Dendritic cell treated with granulocyte-macrophage colony-stimulating factor and Interleukin-4, amounts not matched to agents 40 ng/mL and 50 ng/mL, for 4 days (primary cell): ENCODE data around the gene HSD17B8.

Experiments used
- H3K27ac Mint-ChIP-seq: one replicate; pipeline ENCODE4 v1.8.0; 2022; ENCODE audit warnings: mild to moderate bottlenecking, mixed read lengths
- H3K27me3 Mint-ChIP-seq: one replicate; pipeline ENCODE4 v1.8.0; 2022; ENCODE audit warnings: mild to moderate bottlenecking, mixed read lengths
- H3K36me3 Mint-ChIP-seq: one replicate; pipeline ENCODE4 v1.8.0; 2022; ENCODE audit warnings: low read depth, mixed read lengths
- H3K4me1 Mint-ChIP-seq: one replicate; pipeline ENCODE4 v1.8.0; 2022; ENCODE audit warnings: low read depth, mixed read lengths
- H3K4me3 Mint-ChIP-seq: one replicate; pipeline ENCODE4 v1.8.0; 2022; ENCODE audit warnings: mild to moderate bottlenecking, moderate library complexity, mixed read lengths
- H3K9me3 Mint-ChIP-seq: one replicate; pipeline ENCODE4 v1.8.0; 2022; ENCODE audit warnings: mixed read lengths
- intact Hi-C: fragments of 100-400 bp; cut with micrococcal nuclease; formaldehyde crosslinking; loops from one replicate; pipeline ENCODE4 v1.15.0; 2022

HSD17B8 gene

GRCh38 chr6:33167374-33168283 is 36.8 kb upstream of the HSD17B8 start:
- H3K4me3 Mint-ChIP-seq, result no peak overlapping the region
- H3K27ac Mint-ChIP-seq, result no peak overlapping the region
- H3K36me3 Mint-ChIP-seq, result no peaks in the 10 kb centered on the region
- H3K27me3 Mint-ChIP-seq, result peaks cover 35% of the 10 kb centered on the region
- no peaks in the 10 kb centered on the region for H3K9me3 Mint-ChIP-seq
- peaks cover 27% of the 10 kb centered on the region for H3K4me1 Mint-ChIP-seq
- intact Hi-C loops, result no loop called here

DNA sequence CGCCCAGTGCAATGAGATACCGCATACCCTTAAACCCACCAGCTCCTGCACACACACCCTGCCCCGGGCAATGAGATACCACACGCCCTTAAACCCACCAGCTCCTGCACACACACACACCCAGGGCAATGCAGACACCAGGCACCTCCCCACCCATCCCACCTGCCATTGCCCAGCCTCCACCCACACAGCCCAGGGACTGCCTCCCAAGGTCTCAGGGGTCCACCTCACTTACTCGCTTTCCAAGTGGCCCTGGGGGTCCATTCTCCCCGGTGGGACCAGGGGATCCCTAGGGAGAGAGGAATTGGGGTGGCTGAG is 36.2 kb upstream of the HSD17B8 start:
- Mint-ChIP-seq H3K9me3 (no peaks in the 10 kb centered on the region), H3K27me3 (peaks cover 41% of the 10 kb centered on the region), H3K4me1 (peaks cover 27% of the 10 kb centered on the region), H3K27ac (no peak overlapping the region), H3K36me3 (no peaks in the 10 kb centered on the region), H3K4me3 (no peak overlapping the region)
- intact Hi-C loops, result no loop called here

- no peak overlapping the region for H3K4me3 Mint-ChIP-seq
- H3K27ac Mint-ChIP-seq, result peak overlapping the region; percentile 26
- H3K4me1 Mint-ChIP-seq, result peaks cover 27% of the 10 kb centered on the region
- H3K9me3 Mint-ChIP-seq, result no peaks in the 10 kb centered on the region
- intact Hi-C loops, result no loop called here
- H3K36me3 Mint-ChIP-seq, result no peaks in the 10 kb centered on the region
- peaks cover 45% of the 10 kb centered on the region for H3K27me3 Mint-ChIP-seq
These were observed 35.8 kb upstream of the HSD17B8 start for GRCh38 chr6:33168639-33169038.

DNA sequence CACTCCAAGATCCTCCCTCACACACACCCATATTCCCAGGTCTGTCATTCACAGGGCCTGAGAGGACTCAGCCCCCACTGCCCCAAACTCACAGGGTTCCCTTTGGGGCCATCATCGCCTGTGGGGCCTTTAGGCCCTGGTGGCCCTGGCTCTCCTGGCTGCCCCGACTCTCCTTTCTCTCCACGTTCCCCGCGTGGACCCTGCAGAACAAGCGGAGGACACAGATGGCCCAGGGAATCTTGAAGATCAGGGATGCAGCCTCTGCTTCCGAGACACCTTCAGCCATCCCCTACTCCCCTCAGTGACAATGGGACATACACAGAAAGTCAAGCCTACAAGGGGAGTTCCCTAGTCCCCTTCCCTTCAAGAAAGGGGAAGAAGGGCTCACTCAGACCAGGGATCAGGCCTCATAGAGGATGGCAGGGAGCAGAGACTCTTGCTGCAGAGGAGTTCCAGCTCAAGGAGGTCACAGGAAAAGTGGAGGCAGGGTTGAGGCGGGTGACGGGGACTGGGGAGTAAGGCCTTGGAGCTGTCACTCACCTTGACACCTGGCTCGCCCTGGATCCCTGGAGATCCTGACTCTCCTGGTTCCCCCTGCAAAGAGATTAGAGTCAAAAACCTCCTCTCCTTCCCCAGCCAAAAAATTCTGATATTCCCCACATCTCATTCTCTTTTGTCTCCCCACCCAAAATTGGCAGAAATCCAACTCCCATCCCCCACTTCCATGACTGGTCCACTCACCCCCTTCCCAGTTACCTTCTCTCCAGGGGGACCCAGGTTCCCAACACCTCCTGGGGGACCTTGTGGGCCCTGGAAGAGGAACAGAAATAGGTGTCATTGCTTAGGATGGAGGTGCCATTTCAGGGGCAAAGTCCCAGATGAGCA is 34.9 kb upstream of the HSD17B8 start:
- Mint-ChIP-seq H3K27me3 (peaks cover 40% of the 10 kb centered on the region), H3K4me3 (no peak overlapping the region), H3K27ac (peak overlapping the region; percentile 26), H3K36me3 (no peaks in the 10 kb centered on the region), H3K9me3 (no peaks in the 10 kb centered on the region), H3K4me1 (peaks cover 27% of the 10 kb centered on the region)
- intact Hi-C loops, result no loop called here

DNA sequence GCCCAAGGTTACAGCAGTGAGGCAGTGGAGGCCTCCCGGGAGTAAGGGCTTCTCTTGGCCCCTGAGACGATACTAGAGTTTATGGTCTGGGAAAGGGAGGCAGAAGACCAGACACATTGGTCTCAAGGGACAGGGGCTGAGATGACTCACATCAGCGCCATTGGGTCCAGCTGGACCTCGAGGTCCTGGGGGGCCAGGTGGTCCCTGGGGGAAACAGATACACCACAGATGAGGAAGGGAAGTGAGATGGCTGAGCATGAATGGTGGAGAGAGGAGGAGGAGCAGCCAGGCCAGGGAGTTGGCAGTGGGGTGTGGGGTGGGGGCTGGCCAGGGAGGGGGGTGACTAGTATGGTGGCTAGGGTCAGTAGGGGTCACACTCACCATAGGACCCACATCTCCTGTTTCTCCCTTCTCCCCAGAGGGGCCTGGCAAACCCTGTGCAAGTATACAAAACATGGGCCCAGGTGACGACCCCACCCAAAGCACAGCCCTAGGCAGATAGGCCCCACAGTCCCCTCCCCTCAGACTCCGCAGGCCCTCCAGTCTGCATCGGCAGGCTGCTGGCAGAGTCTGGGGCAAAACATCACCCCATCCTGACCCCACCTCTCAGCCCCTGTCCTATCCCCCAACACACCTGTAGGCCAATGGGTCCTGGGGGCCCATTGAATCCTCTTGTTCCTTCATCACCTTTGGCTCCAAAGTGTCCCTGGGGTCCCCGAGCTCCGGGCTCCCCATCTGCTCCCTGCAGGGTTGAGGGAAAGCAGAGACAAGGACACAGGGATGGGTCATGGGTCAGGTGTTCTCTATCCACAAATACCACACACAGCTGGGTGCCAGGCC is 34.1 kb upstream of the HSD17B8 start:
- no peaks in the 10 kb centered on the region for H3K9me3 Mint-ChIP-seq
- H3K4me1 Mint-ChIP-seq, result peaks cover 27% of the 10 kb centered on the region
- H3K27ac Mint-ChIP-seq, result no peak overlapping the region
- H3K27me3 Mint-ChIP-seq, result peaks cover 45% of the 10 kb centered on the region
- intact Hi-C loops, result no loop called here
- H3K4me3 Mint-ChIP-seq, result no peak overlapping the region
- no peaks in the 10 kb centered on the region for H3K36me3 Mint-ChIP-seq

DNA sequence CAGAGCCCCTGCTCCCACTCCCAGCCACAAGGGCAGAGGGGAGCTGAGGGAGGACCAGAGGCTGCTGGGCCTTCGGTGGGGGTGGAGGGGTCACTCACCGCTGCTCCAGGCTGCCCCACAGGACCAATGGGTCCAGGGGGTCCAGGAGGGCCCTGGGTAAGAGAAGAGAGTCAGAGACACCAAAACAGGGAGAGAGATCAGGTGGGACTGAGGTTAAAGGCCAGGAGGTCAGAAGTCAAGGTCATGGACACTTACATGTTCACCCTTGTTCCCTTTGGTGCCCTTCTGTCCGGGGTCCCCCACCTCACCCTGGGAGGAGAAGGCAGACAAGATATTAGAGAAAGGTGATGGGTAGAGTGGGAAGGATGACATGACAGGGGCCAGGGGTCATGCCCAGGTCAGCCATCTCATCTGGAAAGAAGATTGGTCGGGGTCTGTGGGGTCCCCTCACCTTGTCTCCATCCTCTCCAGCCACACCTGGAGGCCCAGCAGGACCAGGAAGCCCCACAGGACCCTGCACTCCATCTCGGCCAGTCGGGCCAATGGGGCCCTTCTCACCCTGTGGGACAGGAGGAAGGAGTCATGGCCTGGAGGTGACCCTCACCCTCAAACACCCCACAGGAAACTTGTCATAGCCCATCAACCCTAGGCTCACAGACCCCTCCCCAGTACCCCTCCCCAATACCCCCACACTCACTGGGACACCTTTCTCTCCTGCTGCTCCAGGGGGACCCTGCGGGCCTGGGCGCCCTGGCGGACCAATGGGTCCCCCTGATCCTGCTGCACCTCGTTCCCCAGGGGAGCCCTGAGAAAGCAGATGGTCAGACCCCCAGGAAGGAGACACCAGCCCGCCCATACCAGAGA is 33.2 kb upstream of the HSD17B8 start:
- Mint-ChIP-seq H3K36me3 (no peaks in the 10 kb centered on the region), H3K9me3 (no peaks in the 10 kb centered on the region), H3K27ac (no peak overlapping the region), H3K27me3 (peaks cover 44% of the 10 kb centered on the region), H3K4me3 (no peak overlapping the region), H3K4me1 (peaks cover 20% of the 10 kb centered on the region)
- intact Hi-C loops, result no loop called here

- Mint-ChIP-seq H3K27me3 (peaks cover 45% of the 10 kb centered on the region), H3K4me3 (no peak overlapping the region), H3K9me3 (no peaks in the 10 kb centered on the region), H3K27ac (peak overlapping the region; percentile 28), H3K4me1 (peaks cover 19% of the 10 kb centered on the region), H3K36me3 (no peaks in the 10 kb centered on the region)
- intact Hi-C loops, result loop anchor here (2.0 kb wide), 1 partner anchor 53 kb away; no protein-coding TSS in a partner anchor
These were observed 32.4 kb upstream of the HSD17B8 start for GRCh38 chr6:33171880-33172687.

DNA sequence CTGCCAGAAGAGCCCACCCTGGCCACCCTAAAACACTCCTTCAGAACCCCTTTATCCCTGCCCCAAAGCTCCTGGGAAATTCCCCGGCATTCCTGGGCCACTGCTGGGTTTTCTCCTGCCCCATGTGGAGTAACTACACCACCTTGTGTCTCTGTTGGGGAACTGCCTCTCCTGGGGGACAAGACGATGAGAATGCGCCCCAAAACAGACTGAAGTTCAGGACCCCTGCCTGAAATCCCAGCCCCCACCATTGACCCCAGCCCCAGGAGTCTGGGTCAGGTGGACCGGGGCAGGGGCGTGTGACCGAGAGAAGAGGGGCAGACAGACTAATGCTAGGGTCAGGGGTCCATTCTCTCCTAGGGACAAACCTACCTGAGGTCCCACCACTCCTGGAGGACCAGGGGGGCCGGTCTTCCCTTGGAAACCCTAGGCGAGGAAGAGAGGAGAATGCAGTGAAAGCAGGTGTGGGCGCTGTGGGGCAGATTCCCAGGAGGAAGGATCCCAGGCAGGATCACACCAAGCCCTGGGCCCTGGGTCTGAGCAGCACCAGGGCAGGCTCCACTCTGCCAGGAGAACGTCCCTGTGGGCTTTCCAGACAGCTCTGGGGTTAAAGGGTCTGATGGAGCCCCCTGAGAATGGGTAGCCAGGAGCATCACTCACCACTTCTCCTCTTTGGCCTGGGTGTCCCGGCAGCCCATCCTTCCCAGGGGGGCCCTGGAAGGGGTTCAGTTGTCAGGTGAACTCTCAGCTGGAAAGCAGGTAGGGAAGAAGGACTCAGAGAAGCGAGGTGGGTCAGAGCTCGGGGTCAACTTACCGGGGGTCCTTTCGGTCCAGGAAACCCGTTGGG is 31.5 kb upstream of the HSD17B8 start:
- intact Hi-C loops, result loop anchor here (2.0 kb wide), 1 partner anchor 54 kb away; no protein-coding TSS in a partner anchor
- H3K27ac Mint-ChIP-seq, result peak overlapping the region; percentile 28
- H3K4me3 Mint-ChIP-seq, result no peak overlapping the region
- H3K36me3 Mint-ChIP-seq, result no peaks in the 10 kb centered on the region
- H3K27me3 Mint-ChIP-seq, result peaks cover 47% of the 10 kb centered on the region
- H3K4me1 Mint-ChIP-seq, result peaks cover 19% of the 10 kb centered on the region
- no peaks in the 10 kb centered on the region for H3K9me3 Mint-ChIP-seq

GRCh38 chr6:33173535-33174180 is 30.8 kb upstream of the HSD17B8 start:
- H3K4me1 Mint-ChIP-seq, result peaks cover 19% of the 10 kb centered on the region
- H3K36me3 Mint-ChIP-seq, result no peaks in the 10 kb centered on the region
- intact Hi-C loops, result loop anchor here (2.0 kb wide), 1 partner anchor 55 kb away; no protein-coding TSS in a partner anchor
- no peak overlapping the region for H3K4me3 Mint-ChIP-seq
- peaks cover 50% of the 10 kb centered on the region for H3K27me3 Mint-ChIP-seq
- no peaks in the 10 kb centered on the region for H3K9me3 Mint-ChIP-seq
- no peak overlapping the region for H3K27ac Mint-ChIP-seq

DNA sequence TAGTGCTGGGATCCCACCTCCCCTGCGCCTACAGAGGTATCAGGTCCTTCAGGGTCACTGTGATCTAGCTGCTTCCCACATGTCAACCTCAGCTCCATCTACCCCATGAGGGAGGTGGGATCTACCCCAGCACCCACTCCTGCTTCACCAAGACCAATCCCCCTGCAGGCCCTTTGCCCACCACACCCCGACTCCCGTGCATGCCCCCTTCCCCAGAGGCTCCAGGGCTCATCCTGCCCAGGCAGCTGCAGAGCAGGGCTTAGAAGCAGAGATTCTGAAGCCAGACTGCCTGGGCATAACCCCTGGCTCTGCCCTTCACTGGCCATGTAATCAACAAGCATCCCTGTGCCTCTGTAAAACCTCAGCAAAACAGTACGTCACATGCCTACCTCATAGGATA is 29.7 kb upstream of the HSD17B8 start:
- Mint-ChIP-seq H3K27me3 (peaks cover 50% of the 10 kb centered on the region), H3K4me1 (peaks cover 11% of the 10 kb centered on the region), H3K9me3 (no peaks in the 10 kb centered on the region), H3K27ac (no peak overlapping the region), H3K36me3 (no peaks in the 10 kb centered on the region), H3K4me3 (no peak overlapping the region)
- intact Hi-C loops, result no loop called here

- no peaks in the 10 kb centered on the region for H3K9me3 Mint-ChIP-seq
- no peaks in the 10 kb centered on the region for H3K36me3 Mint-ChIP-seq
- peaks cover 51% of the 10 kb centered on the region for H3K27me3 Mint-ChIP-seq
- intact Hi-C loops, result no loop called here
- H3K27ac Mint-ChIP-seq, result no peak overlapping the region
- peaks cover 7% of the 10 kb centered on the region for H3K4me1 Mint-ChIP-seq
- no peak overlapping the region for H3K4me3 Mint-ChIP-seq
These were observed 28.9 kb upstream of the HSD17B8 start for GRCh38 chr6:33175436-33176069.
